GM18502 (cell line): ENCODE data around the gene LRRFIP1.

ENCODE experiments used
- ATAC-seq: cut with Tn5 transposase; IDR thresholded peaks from one replicate; pipeline ENCODE4 v1.9.1; 2021; ENCODE audit warnings: mild to moderate bottlenecking; ENCODE audit not compliant: unreplicated experiment, poor library complexity

LRRFIP1 gene

GRCh38 chr2:237637429-237638135 lies 10.2 kb downstream of the LRRFIP1 start:
- ATAC-seq = no peak

- ATAC-seq = no peak
These were observed 10.8 kb downstream of the LRRFIP1 start for GRCh38 chr2:237638176-237638575.

- no peak for ATAC-seq
These were observed 11.9 kb downstream of the LRRFIP1 start for GRCh38 chr2:237639052-237639835.

- ATAC-seq = no peak
These were observed 12.4 kb downstream of the LRRFIP1 start for GRCh38 chr2:237639836-237640220.

GRCh38 chr2:237640493-237640998 lies 13.2 kb downstream of the LRRFIP1 start:
- no peak for ATAC-seq

- ATAC-seq = no peak
These were observed 14.8 kb downstream of the LRRFIP1 start for GRCh38 chr2:237642038-237642734.

- ATAC-seq = no peak
These were observed 15.7 kb downstream of the LRRFIP1 start for GRCh38 chr2:237643066-237643465.

GRCh38 chr2:237643582-237644380 lies 16.4 kb downstream of the LRRFIP1 start:
- ATAC-seq = no peak

- ATAC-seq = no peak
These were observed 17.0 kb downstream of the LRRFIP1 start for GRCh38 chr2:237644381-237644703.

- ATAC-seq = no peak
These were observed 17.9 kb downstream of the LRRFIP1 start for GRCh38 chr2:237645261-237645660.

- ATAC-seq = no peak
These were observed 20.0 kb downstream of the LRRFIP1 start for GRCh38 chr2:237647176-237648015.

GRCh38 chr2:237648016-237648381 lies 20.6 kb downstream of the LRRFIP1 start:
- ATAC-seq = no peak

GRCh38 chr2:237649541-237650454 lies 22.4 kb downstream of the LRRFIP1 start:
- no peak for ATAC-seq

- ATAC-seq = no peak
These were observed 23.1 kb downstream of the LRRFIP1 start for GRCh38 chr2:237650455-237650850.

GRCh38 chr2:237651761-237652160 lies 24.4 kb downstream of the LRRFIP1 start:
- no peak for ATAC-seq

GRCh38 chr2:237652181-237652580 lies 24.8 kb downstream of the LRRFIP1 start:
- ATAC-seq = no peak

GRCh38 chr2:237652854-237653253 lies 25.5 kb downstream of the LRRFIP1 start:
- ATAC-seq = no peak

- ATAC-seq = no peak
These were observed 26.6 kb downstream of the LRRFIP1 start for GRCh38 chr2:237653776-237654558.
